Fibroblast of lung (primary cell): ENCODE results near the gene FLACC1. TPM values are rescaled to one million over a fixed set of nuclear protein-coding genes. Genes with fewer than 3 reads are reported as not detected.
A peak's percentile ranks its signal among the peaks of the same experiment; 100 is the strongest.

Source experiments
- DNase-seq, 2 donors: peaks; one replicate each; pipeline versions ENCODE4 v3.0.0 to v3.0.0-alpha.2; 2010; ENCODE audit warnings: low read depth in 2 of 2
- H2AFZ ChIP-seq: 2 replicates; pipeline ENCODE4 v1.5.1; 2012; ENCODE audit warnings: low read length, control low read depth, inconsistent platforms
- H3K27ac ChIP-seq: 2 replicates; pipeline ENCODE4 v1.5.1; 2011; ENCODE audit warnings: low read length, control low read depth; ENCODE audit not compliant: insufficient read depth
- H3K27me3 ChIP-seq: 2 replicates; pipeline ENCODE4 v1.5.1; 2011; ENCODE audit warnings: mild to moderate bottlenecking, low read length; ENCODE audit not compliant: control insufficient read depth, insufficient read depth
- H3K36me3 ChIP-seq: 2 replicates; pipeline ENCODE4 v1.5.1; 2011; ENCODE audit warnings: low read length; ENCODE audit not compliant: control insufficient read depth, insufficient read depth
- H3K4me1 ChIP-seq: 2 replicates; pipeline ENCODE4 v1.5.1; 2011; ENCODE audit warnings: low read length; ENCODE audit not compliant: control insufficient read depth, insufficient read depth; ENCODE audit errors: extremely low read depth
- H3K4me2 ChIP-seq: 2 replicates; pipeline ENCODE4 v1.5.1; 2011; ENCODE audit warnings: low read length, control low read depth; ENCODE audit not compliant: insufficient read depth; ENCODE audit errors: extremely low read depth
- H3K4me3 ChIP-seq, 4 experiments: fragments of 200-600 bp in 1 of 4; sonication (generic) in 1 of 4; replicated peaks in 1 of 4; 2 replicates each; pipeline ENCODE4 v1.5.1; 2011 to 2016; ENCODE audit warnings: low read length in 4 of 4, low read depth in 3 of 4, mild to moderate bottlenecking in 3 of 4, control low read depth in 2 of 4, inconsistent platforms in 1 of 4, mixed read lengths in 1 of 4; ENCODE audit not compliant: insufficient read depth in 1 of 4; ENCODE audit errors: control extremely low read depth in 1 of 4
- H3K79me2 ChIP-seq: 2 replicates; pipeline ENCODE4 v1.5.1; 2012; ENCODE audit warnings: mild to moderate bottlenecking, low read length, inconsistent platforms; ENCODE audit not compliant: control insufficient read depth, insufficient read depth
- H3K9ac ChIP-seq: 2 replicates; pipeline ENCODE4 v1.5.1; 2011; ENCODE audit warnings: mild to moderate bottlenecking, low read length, control low read depth; ENCODE audit not compliant: insufficient read depth
- H3K9me3 ChIP-seq: 2 replicates; pipeline ENCODE4 v1.5.1; 2012; ENCODE audit warnings: low read depth, low read length; ENCODE audit not compliant: control insufficient read depth, insufficient read depth
- H4K20me1 ChIP-seq: 2 replicates; pipeline ENCODE4 v1.5.1; 2011; ENCODE audit warnings: low read length; ENCODE audit not compliant: control insufficient read depth, insufficient read depth; ENCODE audit errors: extremely low read depth
- EZH2 ChIP-seq: IDR thresholded peaks from 2 replicates; pipeline ENCODE4 v1.5.1; 2012; ENCODE audit warnings: low read length, control low read depth, mild to moderate bottlenecking; ENCODE audit errors: missing control alignments
- polyA plus RNA-seq, 2 donors: library from polyadenylated mRNA; depleted of rRNA in 1 of 2; stranded (reverse) in 1 of 2; unstranded in 1 of 2; fragments of >200 nt; gene quantifications; 2 replicates each; pipeline ENCODE4 v1.2.1, GENCODE V29; 2011 to 2012; ENCODE audit warnings: missing spikeins in 1 of 2
- total RNA-seq: library from RNA; depleted of rRNA; stranded (reverse); fragments of >200 nt; gene quantifications from 2 replicates; pipeline ENCODE4 v1.2.1, GENCODE V29; 2014
- TF ChIP-seq, protein P1 (sequence below), 2 donors: IDR thresholded peaks in 1 of 2; conservative IDR thresholded peaks in 1 of 2; 1 replicate in 1 of 2; 2 replicates in 1 of 2; pipeline ENCODE4 v1.5.1; 2011 to 2012; ENCODE audit warnings: low read length in 2 of 2, control low read depth in 1 of 2, inconsistent platforms in 1 of 2, low read depth in 1 of 2, mild to moderate bottlenecking in 1 of 2

FLACC1 gene
- total and polyA plus RNA-seq, 2 donors (not counting 1 experiment from before 2014, with no cell fraction given), result 0.56 to 1.3 TPM

DNA sequence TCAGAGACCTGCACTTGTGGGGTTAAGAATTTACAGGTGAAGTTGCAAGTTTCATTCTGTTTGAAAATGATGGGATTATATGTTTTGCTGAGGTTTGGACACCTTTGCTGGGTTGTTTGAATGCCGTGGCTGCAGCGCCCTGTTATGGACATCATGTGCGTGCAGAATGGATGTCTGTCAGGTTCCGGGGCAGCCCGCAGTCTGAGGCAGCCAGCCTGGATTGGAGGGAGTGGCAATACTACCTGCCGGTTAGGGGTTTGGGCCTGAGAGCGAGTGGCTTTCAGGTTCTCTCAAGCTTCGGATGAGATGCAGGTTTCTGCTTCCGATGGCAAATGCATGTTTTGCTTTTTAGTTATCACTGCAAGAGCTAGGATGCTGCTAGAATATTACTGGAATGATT is 95.7 kb downstream of the FLACC1 start:
- no peak for DNase-seq
- no peak overlapping the region for H2AFZ ChIP-seq
- TF ChIP-seq, protein P1, sequence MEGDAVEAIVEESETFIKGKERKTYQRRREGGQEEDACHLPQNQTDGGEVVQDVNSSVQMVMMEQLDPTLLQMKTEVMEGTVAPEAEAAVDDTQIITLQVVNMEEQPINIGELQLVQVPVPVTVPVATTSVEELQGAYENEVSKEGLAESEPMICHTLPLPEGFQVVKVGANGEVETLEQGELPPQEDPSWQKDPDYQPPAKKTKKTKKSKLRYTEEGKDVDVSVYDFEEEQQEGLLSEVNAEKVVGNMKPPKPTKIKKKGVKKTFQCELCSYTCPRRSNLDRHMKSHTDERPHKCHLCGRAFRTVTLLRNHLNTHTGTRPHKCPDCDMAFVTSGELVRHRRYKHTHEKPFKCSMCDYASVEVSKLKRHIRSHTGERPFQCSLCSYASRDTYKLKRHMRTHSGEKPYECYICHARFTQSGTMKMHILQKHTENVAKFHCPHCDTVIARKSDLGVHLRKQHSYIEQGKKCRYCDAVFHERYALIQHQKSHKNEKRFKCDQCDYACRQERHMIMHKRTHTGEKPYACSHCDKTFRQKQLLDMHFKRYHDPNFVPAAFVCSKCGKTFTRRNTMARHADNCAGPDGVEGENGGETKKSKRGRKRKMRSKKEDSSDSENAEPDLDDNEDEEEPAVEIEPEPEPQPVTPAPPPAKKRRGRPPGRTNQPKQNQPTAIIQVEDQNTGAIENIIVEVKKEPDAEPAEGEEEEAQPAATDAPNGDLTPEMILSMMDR (conservative IDR thresholded peaks at IDR 0.05 in 1 of 2, IDR thresholded peaks at IDR 0.05 in 1 of 2; ENCODE audit: low read depth in 1 of 2, low read length in 2 of 2), result no peak
- no peak for TF ChIP-seq EZH2
- H4K20me1 ChIP-seq, result no peaks in the 10 kb centered on the region
- H3K27ac ChIP-seq, result no peak overlapping the region
- no peaks in the 10 kb centered on the region for H3K27me3 ChIP-seq
- peaks cover 33% of the 10 kb centered on the region for H3K79me2 ChIP-seq
- H3K9me3 ChIP-seq, result no peaks in the 10 kb centered on the region
- no peak overlapping the region for H3K4me3 ChIP-seq
- peak overlapping the region; percentile 26 for H3K4me2 ChIP-seq
- H3K36me3 ChIP-seq, result no peaks in the 10 kb centered on the region
- H3K4me1 ChIP-seq, result peaks cover 15% of the 10 kb centered on the region
- H3K9ac ChIP-seq, result no peak overlapping the region

DNA sequence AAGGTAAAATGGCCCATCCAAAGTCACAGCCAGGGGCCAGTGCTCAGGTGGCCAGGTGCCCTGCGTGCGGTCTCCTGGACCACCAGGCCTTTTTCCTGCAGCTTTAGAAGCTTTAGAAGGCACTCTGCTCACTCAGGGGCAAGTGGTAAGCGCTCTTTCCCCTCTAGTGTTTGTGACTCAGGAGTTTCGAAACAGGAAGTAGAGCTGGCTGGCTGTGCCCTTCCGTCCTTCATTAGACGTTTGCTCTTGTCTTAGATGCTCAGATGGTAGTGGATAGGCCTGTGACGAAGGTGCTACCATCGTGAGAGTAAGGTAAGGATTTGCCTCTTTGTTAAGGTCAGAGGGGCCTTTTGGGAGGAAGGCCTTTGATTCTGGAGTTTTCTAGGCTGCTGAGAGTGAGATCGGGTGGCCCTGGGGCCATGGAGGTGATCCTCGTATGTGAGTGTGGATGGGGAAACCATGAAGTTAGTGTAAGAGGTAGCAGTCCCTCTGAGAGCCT is 96.8 kb downstream of the FLACC1 start, which contains the start of gene CASP8:
TSS of gene CASP8 (plus strand) at position 235 of the 499 bp plus-strand sequence. CDS start 5,951 bp downstream, outside the sequence.
- Histone ChIP-seq H3K27ac (peak within 1 kb of the TSS; percentile 50), H3K27me3 (no peaks in the 10 kb centered on the region), H2AFZ (peak within 1 kb of the TSS; percentile 9), H3K4me2 (peak within 1 kb of the TSS; percentile 97), H3K9ac (no peak within 1 kb of the TSS), H3K4me1 (peaks cover 15% of the 10 kb centered on the region), H4K20me1 (no peaks in the 10 kb centered on the region), H3K9me3 (no peaks in the 10 kb centered on the region), H3K4me3 (peak within 1 kb of the TSS; percentile 62 to 89 (median 76)), H3K36me3 (no peaks in the 10 kb centered on the region), H3K79me2 (peaks cover 33% of the 10 kb centered on the region)
- no peak for TF ChIP-seq EZH2
- TF ChIP-seq, protein P1 (conservative IDR thresholded peaks at IDR 0.05 in 1 of 2, IDR thresholded peaks at IDR 0.05 in 1 of 2; ENCODE audit: low read depth in 1 of 2, low read length in 2 of 2), result no peak
- DNase-seq, result peak; percentile 44 to 69

DNA sequence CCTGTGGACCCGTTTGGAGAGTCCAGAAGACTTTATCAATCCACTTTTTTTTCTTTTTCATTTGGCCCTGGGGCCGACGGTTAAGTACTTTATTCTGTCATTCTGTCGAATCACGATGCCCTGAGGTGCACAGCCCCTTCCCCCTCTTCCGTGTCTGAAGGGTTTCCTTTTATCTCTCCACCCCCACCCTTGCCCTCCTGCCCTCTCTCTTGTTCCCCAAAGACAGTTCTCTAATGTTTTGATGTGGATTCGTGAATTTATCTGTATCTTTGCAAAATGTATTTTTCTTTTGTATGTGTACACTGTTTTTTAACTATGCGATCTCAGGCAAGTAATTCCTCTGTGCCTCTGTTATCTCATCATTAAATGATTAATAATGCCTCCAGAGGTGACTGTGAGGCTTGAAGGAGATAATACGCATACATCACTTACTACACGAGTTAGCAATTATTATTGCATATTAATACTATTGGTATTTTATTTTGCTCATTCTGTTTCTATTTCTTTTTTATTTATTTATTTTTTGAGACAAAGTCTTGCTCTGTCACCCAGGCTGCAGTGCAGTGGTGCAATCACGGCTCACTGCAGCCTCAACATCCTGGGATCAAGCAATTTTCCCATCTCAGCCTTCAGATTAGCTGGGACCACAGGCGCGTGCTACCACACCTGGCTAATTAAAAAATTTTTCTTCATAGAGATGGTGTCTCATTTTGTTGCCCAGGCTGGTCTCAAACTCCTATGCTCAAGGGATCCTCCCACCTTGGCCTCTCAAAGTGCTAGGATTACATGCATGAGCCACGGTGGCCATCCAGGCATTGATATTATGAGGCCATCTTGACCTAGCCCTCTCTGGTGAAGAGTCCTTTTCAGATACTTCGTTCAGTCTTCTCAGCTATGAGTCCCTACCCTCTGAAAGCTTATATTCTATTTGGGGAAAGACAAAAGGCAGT is 98.2 kb downstream of the FLACC1 start:
- no peak for DNase-seq
- TF ChIP-seq EZH2, result no peak
- TF ChIP-seq, protein P1 (conservative IDR thresholded peaks at IDR 0.05 in 1 of 2, IDR thresholded peaks at IDR 0.05 in 1 of 2; ENCODE audit: low read depth in 1 of 2, low read length in 2 of 2), result peak; percentile 26 to 28

More for the DNA sequence above, 98.2 kb downstream of the FLACC1 start:
- Histone ChIP-seq H3K36me3 (no peaks in the 10 kb centered on the region), H3K9me3 (no peaks in the 10 kb centered on the region), H3K4me2 (peak overlapping the region; percentile 97), H4K20me1 (no peaks in the 10 kb centered on the region), H3K27ac (peak overlapping the region; percentile 94), H3K79me2 (peaks cover 28% of the 10 kb centered on the region), H3K4me1 (peaks cover 18% of the 10 kb centered on the region), H3K4me3 (peak overlapping the region; percentile 62 to 89 (median 76)), H2AFZ (no peak overlapping the region), H3K27me3 (no peaks in the 10 kb centered on the region), H3K9ac (peak overlapping the region; percentile 80)
